Type B pancreatic cell (in vitro differentiated cells): Measurements from ENCODE around the gene FGB. TPM values are rescaled to one million over a fixed set of nuclear protein-coding genes. Genes with fewer than 3 reads are reported as not detected.

Source experiments
- DNase-seq: peaks from one replicate; pipeline ENCODE4 v3.0.0; 2021; ENCODE audit warnings: mixed read lengths; ENCODE audit not compliant: unreplicated experiment; ENCODE audit errors: extremely low spot score
- H3K27ac Mint-ChIP-seq: 2 replicates; pipeline ENCODE4 v1.8.0; 2021; ENCODE audit warnings: mild to moderate bottlenecking, mixed read lengths
- H3K27me3 Mint-ChIP-seq: 2 replicates; pipeline ENCODE4 v1.8.0; 2021; ENCODE audit warnings: mixed read lengths
- H3K36me3 Mint-ChIP-seq: 2 replicates; pipeline ENCODE4 v1.8.0; 2021; ENCODE audit warnings: mixed read lengths
- H3K4me1 Mint-ChIP-seq: one replicate; pipeline ENCODE4 v1.8.0; 2021; ENCODE audit warnings: mixed read lengths; ENCODE audit not compliant: unreplicated experiment
- H3K4me3 Mint-ChIP-seq: 2 replicates; pipeline ENCODE4 v1.8.0; 2021; ENCODE audit warnings: mild to moderate bottlenecking, mixed read lengths
- H3K9me3 Mint-ChIP-seq: 2 replicates; pipeline ENCODE4 v1.8.0; 2021; ENCODE audit warnings: mixed read lengths
- CTCF ChIP-seq: fragments of 200-600 bp; sonication (generic); conservative IDR thresholded peaks from 2 replicates; pipeline ENCODE4 v1.5.0; 2021; ENCODE audit warnings: antibody characterized with exemption, mild to moderate bottlenecking
- total RNA-seq: library from RNA; stranded (reverse); gene quantifications from 2 replicates; pipeline ENCODE4 v1.2.1, GENCODE V29; 2021; ENCODE audit warnings: low replicate concordance

FGB gene
- total RNA-seq, 1 donor from 2014 or later: 32.8 TPM

- DNase-seq: no peak
- no peaks in the 10 kb centered on the region for H3K9me3 Mint-ChIP-seq
- H3K36me3 Mint-ChIP-seq: no peaks in the 10 kb centered on the region
- H3K27ac Mint-ChIP-seq: no peak overlapping the region
- H3K27me3 Mint-ChIP-seq: peaks cover 3% of the 10 kb centered on the region
- no peak overlapping the region for H3K4me3 Mint-ChIP-seq
- H3K4me1 Mint-ChIP-seq: no peaks in the 10 kb centered on the region
- TF ChIP-seq CTCF: no peak
Measured at GRCh38 chr4:154577324-154577723, 14.5 kb downstream of the FGB start.

- no peak overlapping the region for H3K4me3 Mint-ChIP-seq
- H3K9me3 Mint-ChIP-seq: no peaks in the 10 kb centered on the region
- DNase-seq: no peak
- TF ChIP-seq CTCF: no peak
- H3K36me3 Mint-ChIP-seq: no peaks in the 10 kb centered on the region
- H3K27me3 Mint-ChIP-seq: peaks cover 3% of the 10 kb centered on the region
- no peak overlapping the region for H3K27ac Mint-ChIP-seq
- H3K4me1 Mint-ChIP-seq: no peaks in the 10 kb centered on the region
Measured at GRCh38 chr4:154578919-154579318, 16.1 kb downstream of the FGB start.

GRCh38 chr4:154579927-154580326 lies 17.1 kb downstream of the FGB start:
- Mint-ChIP-seq H3K27ac (no peak overlapping the region), H3K4me3 (no peak overlapping the region)
- no peak for DNase-seq

GRCh38 chr4:154582723-154583122 lies 19.9 kb downstream of the FGB start:
- DNase-seq: no peak
- H3K27ac Mint-ChIP-seq: no peak overlapping the region
- no peaks in the 10 kb centered on the region for H3K9me3 Mint-ChIP-seq
- no peak for TF ChIP-seq CTCF
- peaks cover 5% of the 10 kb centered on the region for H3K27me3 Mint-ChIP-seq
- no peaks in the 10 kb centered on the region for H3K36me3 Mint-ChIP-seq
- no peak overlapping the region for H3K4me3 Mint-ChIP-seq
- H3K4me1 Mint-ChIP-seq: no peaks in the 10 kb centered on the region

More at GRCh38 chr4:154579927-154580326, 17.1 kb downstream of the FGB start:
- Mint-ChIP-seq H3K9me3 (no peaks in the 10 kb centered on the region), H3K27me3 (peaks cover 3% of the 10 kb centered on the region), H3K36me3 (no peaks in the 10 kb centered on the region), H3K4me1 (no peaks in the 10 kb centered on the region)
- no peak for TF ChIP-seq CTCF

- H3K27ac Mint-ChIP-seq: no peak overlapping the region
- no peak for TF ChIP-seq CTCF
- peaks cover 5% of the 10 kb centered on the region for H3K27me3 Mint-ChIP-seq
- no peaks in the 10 kb centered on the region for H3K36me3 Mint-ChIP-seq
- no peak for DNase-seq
- H3K9me3 Mint-ChIP-seq: no peaks in the 10 kb centered on the region
- no peaks in the 10 kb centered on the region for H3K4me1 Mint-ChIP-seq
- H3K4me3 Mint-ChIP-seq: no peak overlapping the region
Measured at GRCh38 chr4:154583230-154583629, 20.4 kb downstream of the FGB start.

GRCh38 chr4:154583677-154584076 lies 20.9 kb downstream of the FGB start:
- Mint-ChIP-seq H3K36me3 (no peaks in the 10 kb centered on the region), H3K27me3 (peaks cover 5% of the 10 kb centered on the region), H3K27ac (no peak overlapping the region), H3K9me3 (no peaks in the 10 kb centered on the region), H3K4me1 (no peaks in the 10 kb centered on the region), H3K4me3 (no peak overlapping the region)
- no peak for DNase-seq
- TF ChIP-seq CTCF: no peak
